ENCODE measurements around the gene TMEM17. TPM values are rescaled to one million over a fixed set of nuclear protein-coding genes. Genes with fewer than 3 reads are reported as not detected.
A peak's percentile ranks its signal among the peaks of the same experiment; 100 is the strongest.

TMEM17 gene, protein sequence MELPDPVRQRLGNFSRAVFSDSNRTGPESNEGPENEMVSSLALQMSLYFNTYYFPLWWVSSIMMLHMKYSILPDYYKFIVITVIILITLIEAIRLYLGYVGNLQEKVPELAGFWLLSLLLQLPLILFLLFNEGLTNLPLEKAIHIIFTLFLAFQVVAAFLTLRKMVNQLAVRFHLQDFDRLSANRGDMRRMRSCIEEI
- total RNA-seq (2021; ENCODE audit: unreplicated experiment) (3.2 TPM), Bru-seq, nascent RNA (percentile 63 among the genes with signal in this experiment), BruChase-seq, experiment 1, labeled RNA remaining after a 6-hour chase (percentile 73 among the genes with signal in this experiment), BruChase-seq, experiment 2, labeled RNA remaining after a 2-hour chase (percentile 60 among the genes with signal in this experiment)
- polyA plus RNA-seq (2012): 1.2 and 2.0 TPM in 2 replicates
- long read RNA-seq, transcript TMEM17-201 (4 exons, 1,797 nt): major isoform, 9 of 10 reads
- long read RNA-seq, partial matches to known transcripts: 0 of 10 reads
- long read RNA-seq, other reads (novel, unspliced or antisense): 0 of 10 reads

DNA sequence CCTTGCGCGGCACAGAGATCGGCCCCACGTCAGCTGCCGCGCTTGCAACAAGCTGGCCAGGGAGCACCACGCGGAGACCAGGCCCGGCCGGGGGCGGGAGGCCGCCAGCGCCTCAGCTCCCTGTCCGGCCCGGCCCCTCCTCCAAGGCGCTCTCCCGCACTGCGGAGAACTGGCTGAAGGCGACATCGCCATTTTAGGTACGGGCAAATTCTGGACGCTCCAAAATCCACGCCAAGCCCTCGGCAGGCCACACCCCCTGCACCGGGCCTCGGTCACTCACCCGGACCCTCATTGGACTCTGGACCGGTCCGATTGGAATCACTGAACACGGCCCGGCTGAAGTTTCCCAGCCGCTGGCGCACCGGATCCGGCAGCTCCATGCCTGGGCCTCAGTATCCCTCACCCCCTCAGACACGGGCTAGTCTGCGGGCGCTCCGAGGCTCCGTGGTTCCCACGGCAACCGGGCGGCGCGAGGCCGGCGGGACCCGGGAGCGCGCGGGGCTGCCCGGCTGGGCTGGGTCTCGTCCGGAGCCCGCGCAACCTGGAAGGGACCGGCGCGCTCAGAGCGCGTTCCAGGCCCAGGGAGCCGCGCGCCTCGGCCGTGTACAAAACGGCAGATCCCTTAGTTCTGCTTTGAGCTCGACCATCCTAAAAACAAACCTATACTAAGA is at the start of gene TMEM17:
Gene TMEM17, minus strand, starts transcription at position 446 of the 671 bp plus-strand sequence. Its CDS starts 66 bp downstream, at position 380.
- Histone ChIP-seq H3K79me2 (ENCODE audit: insufficient read depth, low read length) (no peaks in the 10 kb centered on the region), H3K4me1 (ENCODE audit: control insufficient read depth in 1 of 2, insufficient read depth in 2 of 2, low read length in 2 of 2) (peaks cover 3 to 37% of the 10 kb centered on the region in 2 experiments; a peak in 3 of 4 replicates), H4K20me1 (ENCODE audit: insufficient read depth) (no peaks in the 10 kb centered on the region), H3K9me3 (ENCODE audit: control insufficient read depth in 1 of 2, insufficient read depth in 1 of 2, low read depth in 1 of 2, low read length in 2 of 2) (no peaks in the 10 kb centered on the region), H3K9me2 (ENCODE audit: insufficient read depth) (no peaks in the 10 kb centered on the region), H3K4me2 (ENCODE audit: low read length) (peak within 1 kb of the TSS; percentile 89), H3K36me3 (ENCODE audit: control insufficient read depth in 1 of 2, insufficient read depth in 2 of 2, low read length in 2 of 2) (peaks cover 0 to 5% of the 10 kb centered on the region in 2 experiments; a peak in 2 of 4 replicates), H3K27ac (ENCODE audit: low read depth, low read length) (peak within 1 kb of the TSS; percentile 67), H3K9ac (ENCODE audit: low read length) (peak within 1 kb of the TSS; percentile 76), H3K27me3 (ENCODE audit: insufficient read depth, low read length) (no peaks in the 10 kb centered on the region), H2AFZ (ENCODE audit: low read depth, low read length, poor library complexity, severe bottlenecking) (peak within 1 kb of the TSS; percentile 62), H3K4me3 (replicated peaks in 1 of 2; ENCODE audit: low read depth in 1 of 2, low read length in 2 of 2) (peak within 1 kb of the TSS; percentile 46 to 73)
- POLR2A ChIA-PET: interaction anchor here (0.7 to 1.3 kb wide), 3 partner anchors 39 to 216 kb away, joined by 3 to 5 read pairs (median 3); no protein-coding TSS in a partner anchor
- BruUV-seq (replicated peaks): TSS peak; percentile 34
- RAD21 ChIA-PET (ENCODE audit: low non-redundant PET in 1 of 2, low total read pairs in 2 of 2, uncharacterized antibody in 2 of 2, unreplicated experiment in 2 of 2): interaction anchor here in 1 of 2 experiments (1.4 kb wide), 1 partner anchor 72 kb away, joined by 3 read pairs; no protein-coding TSS in a partner anchor
- ATAC-seq: peak; percentile 89
- CTCF ChIA-PET: no interaction called here
- DNase-seq (ENCODE audit: low read depth, low spot score): peak; percentile 78
- TF ChIP-seq CBX3 (IDR thresholded peaks at IDR 0.05; ENCODE audit: low read depth): 0 out of 2 replicates have a peak, but pooled peaks have one; percentile 8
- TF ChIP-seq YY1 (IDR thresholded peaks at IDR 0.05; ENCODE audit: extremely low read depth, insufficient replicate concordance, low read depth, low read length): peak; percentile 99
- peak; percentile 19 for TF ChIP-seq TCF7L2 (IDR thresholded peaks at IDR 0.05; ENCODE audit: borderline replicate concordance, extremely low read depth, insufficient read depth, insufficient read length)
- TF ChIP-seq, protein P1, sequence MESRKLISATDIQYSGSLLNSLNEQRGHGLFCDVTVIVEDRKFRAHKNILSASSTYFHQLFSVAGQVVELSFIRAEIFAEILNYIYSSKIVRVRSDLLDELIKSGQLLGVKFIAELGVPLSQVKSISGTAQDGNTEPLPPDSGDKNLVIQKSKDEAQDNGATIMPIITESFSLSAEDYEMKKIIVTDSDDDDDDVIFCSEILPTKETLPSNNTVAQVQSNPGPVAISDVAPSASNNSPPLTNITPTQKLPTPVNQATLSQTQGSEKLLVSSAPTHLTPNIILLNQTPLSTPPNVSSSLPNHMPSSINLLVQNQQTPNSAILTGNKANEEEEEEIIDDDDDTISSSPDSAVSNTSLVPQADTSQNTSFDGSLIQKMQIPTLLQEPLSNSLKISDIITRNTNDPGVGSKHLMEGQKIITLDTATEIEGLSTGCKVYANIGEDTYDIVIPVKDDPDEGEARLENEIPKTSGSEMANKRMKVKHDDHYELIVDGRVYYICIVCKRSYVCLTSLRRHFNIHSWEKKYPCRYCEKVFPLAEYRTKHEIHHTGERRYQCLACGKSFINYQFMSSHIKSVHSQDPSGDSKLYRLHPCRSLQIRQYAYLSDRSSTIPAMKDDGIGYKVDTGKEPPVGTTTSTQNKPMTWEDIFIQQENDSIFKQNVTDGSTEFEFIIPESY (IDR thresholded peaks at IDR 0.05; ENCODE audit: extremely low read depth, insufficient replicate concordance, low read length): no peak
- TF ChIP-seq SRF (IDR thresholded peaks at IDR 0.05; ENCODE audit: low read depth): no peak
- TF ChIP-seq SP1 (IDR thresholded peaks at IDR 0.05; ENCODE audit: low read depth): no peak
- peak; percentile 82 for TF ChIP-seq ZFX (IDR thresholded peaks at IDR 0.05)
- peak; percentile 57; the same call in 1 of the 2 replicates for TF ChIP-seq EGR1 (IDR thresholded peaks at IDR 0.05; ENCODE audit: low read depth)
- no peak for TF ChIP-seq JUND (IDR thresholded peaks at IDR 0.05)
- TF ChIP-seq, protein P2, sequence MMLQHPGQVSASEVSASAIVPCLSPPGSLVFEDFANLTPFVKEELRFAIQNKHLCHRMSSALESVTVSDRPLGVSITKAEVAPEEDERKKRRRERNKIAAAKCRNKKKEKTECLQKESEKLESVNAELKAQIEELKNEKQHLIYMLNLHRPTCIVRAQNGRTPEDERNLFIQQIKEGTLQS (IDR thresholded peaks at IDR 0.05): no peak
- TF ChIP-seq POLR2A (IDR thresholded peaks at IDR 0.05; ENCODE audit: borderline replicate concordance, extremely low read depth, insufficient read depth, insufficient read length): peak; percentile 43
- TF ChIP-seq, protein P3, sequence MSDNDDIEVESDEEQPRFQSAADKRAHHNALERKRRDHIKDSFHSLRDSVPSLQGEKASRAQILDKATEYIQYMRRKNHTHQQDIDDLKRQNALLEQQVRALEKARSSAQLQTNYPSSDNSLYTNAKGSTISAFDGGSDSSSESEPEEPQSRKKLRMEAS (IDR thresholded peaks at IDR 0.05): peak; percentile 43; the same call in 1 of the 2 replicates
- no peak for TF ChIP-seq FOSL1 (IDR thresholded peaks at IDR 0.05; ENCODE audit: low read depth)
- intact Hi-C loops (cut with micrococcal nuclease): no loop called here
